Limb (tissue), 2 donors: ENCODE data around the gene FRMPD1.
"Not testable (repeated sequence)": the region's sequence is repeated elsewhere in the genome, so short reads cannot be mapped to it uniquely, and the experiment has no call there.

ENCODE experiments used
- DNase-seq, 2 donors: peaks; one replicate each; pipeline ENCODE4 v3.0.0-alpha.2; 2016; ENCODE audit errors: extremely low spot score in 2 of 2

FRMPD1 gene, protein sequence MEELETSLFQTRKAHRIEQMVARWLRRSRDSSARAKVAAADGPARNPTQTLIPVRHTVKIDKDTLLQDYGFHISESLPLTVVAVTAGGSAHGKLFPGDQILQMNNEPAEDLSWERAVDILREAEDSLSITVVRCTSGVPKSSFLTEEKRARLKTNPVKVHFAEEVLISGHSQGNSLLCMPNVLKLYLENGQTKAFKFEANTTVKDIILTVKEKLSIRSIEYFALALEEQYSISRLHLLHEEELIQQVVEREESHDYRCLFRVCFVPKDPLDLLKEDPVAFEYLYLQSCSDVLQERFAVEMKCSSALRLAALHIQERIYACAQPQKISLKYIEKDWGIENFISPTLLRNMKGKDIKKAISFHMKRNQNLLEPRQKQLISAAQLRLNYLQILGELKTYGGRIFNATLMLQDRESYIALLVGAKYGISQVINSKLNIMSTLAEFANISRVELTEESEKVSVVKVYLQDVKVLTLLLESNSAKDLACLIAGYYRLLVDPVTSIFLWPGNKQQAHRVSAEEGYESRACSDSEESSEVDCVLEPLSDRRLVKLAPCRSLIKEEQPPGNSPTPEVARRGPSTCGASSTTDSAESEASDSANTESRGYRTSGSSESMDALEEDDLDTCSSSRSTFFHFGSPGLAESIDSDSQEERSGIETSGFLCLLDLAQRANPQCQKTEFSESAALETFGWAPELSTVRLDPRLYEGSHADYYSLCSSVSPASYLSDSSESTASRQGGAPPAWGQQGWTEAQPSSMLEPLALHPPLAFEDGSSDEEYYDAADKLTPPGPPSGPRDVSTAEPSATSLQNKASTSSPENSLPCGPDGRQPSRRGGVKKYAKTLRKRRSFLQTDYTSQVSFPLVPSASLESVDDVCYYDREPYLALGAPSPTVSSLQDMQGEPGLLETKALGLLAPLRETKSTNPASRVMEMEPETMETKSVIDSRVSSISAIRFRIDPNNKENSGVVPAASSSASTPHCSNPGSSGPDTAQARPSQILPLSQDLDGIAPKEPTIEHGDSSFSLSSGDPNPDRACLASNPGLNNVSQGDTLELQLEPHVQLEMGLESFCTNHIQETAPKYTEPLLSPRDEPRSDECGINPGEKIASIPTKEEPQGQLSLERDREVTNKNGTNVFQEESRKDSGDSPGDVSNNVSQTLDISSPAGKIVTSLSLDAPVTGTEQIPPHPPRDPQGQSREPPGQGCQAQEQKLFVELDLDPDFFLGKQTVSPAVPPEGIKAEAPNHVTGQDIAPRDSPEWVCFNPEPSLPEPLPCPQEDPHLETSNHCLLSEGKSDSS (N-terminal part only)

DNA sequence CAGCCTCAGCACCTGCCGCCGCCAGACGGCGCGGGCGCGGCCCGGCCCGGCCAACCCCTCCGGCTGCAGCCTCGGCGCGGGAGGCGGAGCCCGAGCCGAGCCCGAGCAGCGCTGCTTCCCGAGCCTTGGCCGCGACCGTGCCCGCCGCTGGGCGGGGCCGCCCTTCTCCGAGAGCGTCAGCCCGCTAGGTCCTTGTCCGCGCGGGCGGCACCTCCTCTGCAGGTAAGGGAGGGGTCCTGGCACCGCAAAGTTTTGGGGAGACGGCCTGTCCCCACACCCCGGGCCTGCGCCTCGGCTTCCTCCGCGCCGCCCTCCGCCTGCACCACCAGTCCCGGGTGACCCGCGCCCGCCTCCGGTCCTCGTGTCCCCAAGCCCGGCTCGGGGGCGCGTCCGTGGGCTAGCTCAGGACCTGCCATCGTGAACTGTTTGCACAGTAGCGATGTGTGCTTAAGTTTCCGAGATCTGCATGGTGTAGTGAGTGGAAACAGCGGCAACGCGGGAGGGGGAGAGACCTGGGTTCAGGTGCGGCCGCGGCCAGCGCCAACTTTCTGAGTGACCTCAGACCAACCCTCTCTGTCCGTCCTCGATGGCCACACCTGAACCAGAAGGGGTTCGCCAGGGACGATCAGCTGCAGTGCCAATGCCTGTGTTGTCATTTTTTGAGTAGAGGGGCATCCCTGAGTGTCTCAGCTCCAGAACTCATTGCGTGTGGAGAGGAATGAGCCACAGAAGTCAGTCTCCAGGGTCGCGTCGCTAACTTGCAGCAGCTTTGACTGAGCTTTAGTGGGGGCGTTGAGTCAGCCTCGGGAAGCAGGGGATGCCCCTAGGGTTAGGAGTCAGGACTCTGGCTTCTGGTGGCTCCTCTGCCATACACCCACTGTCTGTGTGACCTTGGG, at the start of gene FRMPD1:
TSS of gene FRMPD1 (plus strand) at position 82 of the 896 bp plus-strand sequence. CDS start 41,688 bp downstream, outside the sequence.
- DNase-seq: peak in 1 of 2 donors; percentile 82

DNA sequence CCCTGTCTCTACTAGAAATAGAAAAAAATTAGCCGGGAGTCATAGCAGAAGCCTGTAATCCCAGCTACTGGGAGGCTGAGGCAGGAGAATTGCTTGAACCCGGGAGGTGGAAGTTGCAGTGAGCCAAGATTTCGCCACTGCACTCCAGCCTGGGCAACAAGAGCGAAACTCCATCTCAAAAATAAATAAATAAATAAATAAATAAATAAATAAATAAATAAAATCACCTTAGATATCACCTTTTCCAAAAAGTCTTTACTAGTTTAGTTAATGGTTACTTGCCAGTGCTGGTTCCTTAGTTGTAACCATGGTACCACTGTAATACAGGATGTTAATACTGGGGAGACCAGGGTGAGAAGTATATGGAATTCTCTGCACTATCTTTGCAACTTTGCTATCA, 48.7 kb upstream of the FRMPD1 start:
- not testable (repeated sequence) for DNase-seq

DNA sequence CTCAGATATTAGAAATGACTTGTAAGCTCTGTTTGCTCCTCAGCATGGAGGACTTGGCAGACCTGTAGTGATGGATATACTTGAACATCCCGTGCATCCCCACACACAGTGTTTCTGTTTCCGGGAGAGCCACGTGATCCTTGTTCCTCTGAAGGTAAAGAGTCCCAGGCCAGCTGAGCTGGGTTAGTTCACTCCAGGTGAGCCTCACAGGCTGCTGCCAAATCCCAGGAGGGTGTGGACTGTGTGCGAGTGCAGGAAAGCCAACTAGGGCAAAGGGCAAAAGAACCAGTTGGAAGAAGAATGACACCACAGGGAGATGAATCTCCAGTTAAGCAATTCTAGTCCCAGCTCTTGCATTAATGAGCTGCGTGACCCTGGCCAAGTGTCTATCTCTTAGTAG, 47.9 kb upstream of the FRMPD1 start:
- no peak for DNase-seq

DNA sequence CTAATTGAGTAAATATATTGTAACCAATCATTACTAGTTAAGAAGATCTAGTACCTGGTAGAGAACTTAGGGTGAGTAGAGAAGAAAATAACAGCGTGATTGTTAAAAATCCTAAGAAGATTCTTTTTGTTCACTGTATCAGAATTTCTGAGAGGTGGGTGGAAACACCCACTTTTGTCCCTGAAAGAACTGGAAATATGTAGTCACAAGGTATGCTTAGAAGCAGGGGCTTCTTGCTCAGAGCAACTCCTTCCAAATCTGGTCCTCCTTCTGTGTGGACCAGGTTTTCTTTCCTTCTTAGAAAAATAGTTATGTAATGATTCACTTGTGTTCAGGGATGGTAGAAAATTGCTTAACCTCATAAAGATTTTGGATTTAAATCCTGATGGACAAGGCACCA, 46.5 kb upstream of the FRMPD1 start:
- DNase-seq: no peak

DNA sequence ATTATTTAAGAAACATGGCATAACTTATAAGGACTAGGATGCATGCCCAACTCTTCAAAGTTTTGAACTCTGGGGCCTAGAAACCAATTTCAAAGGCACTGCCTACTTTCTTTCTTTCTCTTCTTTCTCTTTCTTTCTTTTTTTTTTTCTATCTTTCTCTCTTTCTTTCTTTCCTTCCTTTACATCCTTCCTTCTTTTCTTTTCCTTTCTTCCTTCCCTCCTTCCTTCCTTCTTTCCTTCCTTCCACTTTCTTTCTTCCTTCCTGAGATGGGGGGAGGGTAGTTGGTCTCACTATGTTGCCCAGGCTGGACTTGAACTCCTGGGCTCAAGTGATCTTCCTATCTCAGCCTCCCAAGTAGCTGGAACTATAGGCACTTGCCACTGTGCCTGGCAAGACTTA, 42.5 kb upstream of the FRMPD1 start:
- no peak for DNase-seq

DNA sequence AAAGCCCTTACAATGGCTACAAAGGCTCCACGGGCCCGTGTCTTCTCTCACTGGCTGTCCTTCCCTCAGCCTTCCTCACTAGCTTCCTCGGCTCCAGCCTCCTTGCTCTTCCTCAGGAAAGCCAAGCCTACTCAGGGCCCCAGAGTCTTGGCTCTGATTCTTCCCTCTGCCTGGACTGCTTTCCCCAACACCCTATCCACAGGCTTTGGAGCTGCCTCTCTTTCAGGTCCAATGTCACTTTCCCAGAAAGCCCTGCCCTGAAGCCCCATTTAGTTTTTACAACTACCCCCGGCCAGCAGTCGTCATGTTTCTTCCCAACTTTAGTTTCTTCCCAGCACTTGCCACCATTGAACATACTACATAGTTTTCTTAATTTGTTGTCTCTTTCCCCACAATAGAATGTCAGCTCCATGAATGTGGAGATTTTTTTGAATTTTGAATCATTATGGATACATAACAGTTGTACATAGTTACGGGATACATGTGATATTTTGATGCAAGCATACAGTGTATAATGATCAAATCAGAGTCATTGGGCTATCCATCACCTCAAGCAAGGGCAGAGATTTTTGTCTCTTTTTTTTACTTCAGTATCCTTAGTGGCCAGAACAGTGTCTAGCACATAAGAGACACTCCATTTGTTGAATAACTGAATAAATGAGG, 40.9 kb upstream of the FRMPD1 start:
- DNase-seq: no peak

DNA sequence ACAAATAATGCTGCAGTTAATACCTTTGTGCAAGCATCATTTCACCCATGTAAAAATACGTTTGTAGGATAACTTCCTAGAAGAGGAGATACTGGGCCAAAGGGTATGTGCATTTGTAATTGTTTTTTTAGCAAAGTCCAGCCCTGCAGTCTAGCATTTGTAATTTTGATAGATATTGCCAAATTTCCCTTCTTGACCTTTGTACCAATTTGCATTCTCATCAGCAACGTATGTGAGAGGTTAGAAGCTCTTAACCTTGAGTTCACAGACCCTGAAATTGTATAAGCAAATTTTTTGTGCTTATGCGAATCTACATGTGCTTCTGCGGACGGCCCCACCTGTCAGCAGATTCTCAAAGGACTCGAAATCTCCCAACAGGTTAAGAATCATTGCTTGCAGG, 39.7 kb upstream of the FRMPD1 start:
- DNase-seq: no peak

DNA sequence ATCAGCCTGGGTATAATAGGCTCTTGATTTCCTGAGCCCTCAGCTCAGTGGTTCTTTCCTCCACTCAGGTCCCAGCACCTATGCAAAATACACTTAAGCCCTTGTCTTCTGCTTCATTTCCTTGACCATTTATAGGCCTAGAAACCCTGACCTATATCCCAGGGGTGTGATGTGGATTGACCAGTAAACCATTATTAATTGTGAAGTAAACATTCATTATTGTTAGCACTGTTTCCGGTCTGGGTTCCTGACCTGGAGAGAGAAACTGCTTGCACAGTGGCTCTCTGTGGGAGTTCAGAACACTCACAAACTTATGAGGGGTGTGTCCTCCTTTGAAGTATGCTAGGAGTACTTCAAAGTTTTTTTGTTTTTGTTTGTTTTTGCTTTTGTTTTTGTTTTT, 38.8 kb upstream of the FRMPD1 start:
- DNase-seq: no peak

DNA sequence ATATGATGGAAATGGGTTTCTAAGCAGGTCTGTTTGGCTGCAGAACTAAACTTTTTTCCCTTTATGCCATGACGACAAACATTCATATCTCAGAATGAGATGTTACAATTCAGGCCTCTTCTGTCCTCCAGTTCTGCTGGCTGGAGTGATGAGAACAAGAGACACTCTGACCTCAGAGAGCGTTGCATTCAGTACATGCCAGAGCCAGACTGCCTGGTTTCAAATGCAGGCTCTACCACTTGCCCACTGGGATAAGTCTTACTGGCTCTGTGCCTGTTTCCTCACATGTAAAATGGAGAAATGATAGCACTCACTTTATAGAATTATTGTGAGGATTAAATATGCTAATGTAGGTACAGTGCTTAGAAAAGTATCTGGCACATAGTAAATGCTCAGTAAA, 33.6 kb upstream of the FRMPD1 start:
- no peak for DNase-seq

DNA sequence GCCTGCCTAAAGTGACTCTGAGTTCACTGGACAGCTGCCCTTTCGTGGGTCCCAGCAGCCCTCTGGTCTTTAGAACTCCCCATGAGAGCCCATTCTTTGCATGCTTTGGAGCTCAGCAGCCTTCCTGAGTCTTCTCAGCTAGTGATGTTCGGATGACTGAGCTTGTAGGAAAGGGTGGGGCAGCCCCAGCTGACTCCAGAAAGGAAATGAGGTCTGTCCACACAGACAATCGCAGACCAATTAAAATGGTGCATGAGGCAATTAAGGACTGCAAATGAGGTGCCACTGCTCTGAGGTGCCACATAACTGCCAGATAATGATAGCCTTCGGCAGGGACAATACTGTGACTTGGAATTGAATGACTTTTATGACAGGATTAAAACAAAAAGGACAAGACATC, 32.9 kb upstream of the FRMPD1 start:
- no peak for DNase-seq

DNA sequence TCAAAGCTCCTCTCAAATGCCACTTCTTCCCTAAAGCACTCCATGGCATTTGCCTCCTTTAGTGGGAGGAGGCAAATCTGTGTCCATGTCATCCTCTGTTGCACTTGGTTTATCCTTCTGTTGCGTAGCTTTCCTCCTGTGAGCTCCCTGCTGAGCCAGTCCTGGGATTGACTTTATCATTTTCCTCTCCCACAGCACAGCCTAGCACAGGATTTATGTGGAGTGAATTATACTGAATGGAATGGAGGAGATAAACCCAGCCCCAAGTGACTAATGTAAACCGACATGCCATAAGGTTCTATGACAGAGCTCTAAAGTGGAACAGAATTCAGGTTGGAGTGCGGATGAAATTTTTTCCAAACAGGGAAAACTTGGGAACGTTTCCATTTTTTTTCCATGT, 31.9 kb upstream of the FRMPD1 start:
- DNase-seq: no peak

DNA sequence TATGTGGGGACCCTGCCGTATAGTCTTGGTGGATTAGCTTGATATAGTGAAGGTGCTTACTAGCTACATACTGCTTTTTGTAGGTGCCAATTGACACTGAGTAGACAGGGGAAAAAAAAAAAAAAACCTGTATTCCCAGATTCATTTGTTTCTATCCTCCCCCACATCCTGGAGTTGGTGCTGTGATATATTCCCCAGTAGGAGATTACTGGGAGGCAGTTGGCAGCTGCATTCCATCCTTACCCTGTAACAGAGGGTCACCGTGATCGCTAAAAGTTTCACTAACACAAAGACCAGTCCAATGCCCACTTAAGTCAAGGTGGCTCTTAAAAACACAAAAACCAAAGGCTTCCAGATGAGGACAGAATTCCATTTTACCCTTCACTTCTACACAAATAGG, 30.9 kb upstream of the FRMPD1 start:
- DNase-seq: no peak

DNA sequence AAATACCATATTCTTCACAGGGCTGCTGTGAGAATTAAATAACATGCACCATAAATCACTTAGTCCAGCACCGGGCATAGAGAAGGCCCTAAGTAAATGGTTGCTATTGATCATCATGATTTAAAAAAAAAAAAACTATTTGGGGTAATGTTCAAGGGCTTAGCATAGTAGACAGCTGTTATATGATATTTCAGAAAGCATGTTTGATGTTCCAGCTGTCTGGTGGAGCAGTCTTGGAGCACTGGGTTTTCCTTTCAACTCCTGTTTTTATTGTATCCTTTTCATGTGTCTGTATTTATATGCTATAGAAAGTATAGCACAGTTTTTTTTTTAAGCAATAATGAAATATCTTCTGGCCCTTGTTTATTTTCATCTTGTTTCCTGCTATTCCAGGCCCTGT, 30.4 kb upstream of the FRMPD1 start:
- no peak for DNase-seq

DNA sequence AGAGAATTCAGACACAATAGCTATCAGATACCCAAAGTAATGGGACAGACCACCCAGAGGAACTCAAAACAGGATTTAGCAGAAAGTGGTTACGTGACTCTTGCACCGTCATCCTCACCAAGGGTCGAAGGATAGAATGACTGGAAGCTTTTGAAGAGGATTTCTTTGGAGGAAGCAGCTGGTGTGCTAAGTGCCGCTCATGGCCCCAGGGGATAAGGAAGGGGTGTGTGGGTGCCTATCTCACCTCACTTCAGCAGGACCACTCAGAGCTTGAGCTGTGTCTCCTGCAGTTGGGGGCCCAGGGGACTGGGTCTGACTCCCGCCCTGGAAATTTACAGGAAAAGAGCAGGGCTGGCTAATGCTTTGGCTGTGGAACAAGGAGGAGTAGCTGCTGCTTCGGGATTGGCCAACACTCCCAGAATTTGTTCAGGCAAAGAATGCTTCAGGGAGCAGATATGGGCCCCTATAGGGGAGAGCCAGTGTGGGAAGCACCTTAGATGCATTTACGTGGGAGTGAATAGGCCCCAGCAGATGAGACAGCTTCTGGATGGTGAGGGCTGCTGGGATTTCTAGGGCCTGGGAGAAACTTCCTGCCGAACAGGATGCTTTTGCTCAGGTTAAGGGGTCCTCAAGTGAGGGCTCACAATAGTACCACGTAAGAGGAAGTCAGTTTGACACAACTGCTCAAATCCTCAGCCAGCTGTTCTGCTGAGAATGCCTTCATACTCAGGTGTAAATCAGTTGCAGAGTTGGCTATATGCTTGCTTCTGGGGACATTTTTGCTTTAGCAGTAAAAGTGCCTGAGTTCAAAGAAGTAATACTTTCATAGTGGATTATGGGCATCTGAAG, 29.3 kb upstream of the FRMPD1 start:
- DNase-seq: no peak

DNA sequence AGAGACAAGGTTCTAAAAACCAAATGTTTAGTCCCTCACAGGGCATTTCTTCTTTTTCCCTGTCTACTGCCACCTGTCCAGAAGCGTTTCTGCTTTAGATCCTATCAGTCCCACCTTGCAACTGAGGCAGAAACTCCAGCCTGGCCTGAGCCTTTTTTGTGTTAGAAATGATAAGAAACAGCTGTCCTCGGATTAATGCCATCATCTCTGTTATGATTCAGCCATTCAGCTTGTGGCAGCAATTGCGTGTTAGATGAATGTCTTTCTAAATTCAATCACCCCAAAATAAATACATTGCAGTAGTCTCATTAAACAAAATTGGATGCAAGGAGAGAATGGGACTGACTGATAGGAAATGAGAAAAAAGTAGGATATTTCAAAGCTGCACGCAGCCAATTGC, 28.3 kb upstream of the FRMPD1 start:
- DNase-seq: no peak

DNA sequence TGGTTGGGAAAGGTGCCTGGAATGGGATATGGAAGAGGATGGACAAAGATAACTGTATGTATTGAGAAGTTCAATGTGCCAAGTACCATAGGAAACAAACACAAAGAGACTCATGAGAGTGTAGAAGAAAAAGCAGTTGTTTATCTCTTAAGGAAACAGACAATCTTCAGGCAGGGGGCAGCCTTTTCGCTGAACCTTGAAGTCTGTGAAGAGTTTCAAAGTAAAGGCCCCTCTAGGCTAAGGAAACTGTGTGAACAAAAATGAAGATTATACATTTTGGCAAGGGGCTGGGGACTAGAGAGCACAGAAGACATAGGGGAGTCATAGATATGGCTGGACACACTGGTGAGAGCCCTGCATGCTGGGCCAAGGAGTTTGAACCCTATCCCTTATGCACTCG, 27.5 kb upstream of the FRMPD1 start:
- DNase-seq: no peak

DNA sequence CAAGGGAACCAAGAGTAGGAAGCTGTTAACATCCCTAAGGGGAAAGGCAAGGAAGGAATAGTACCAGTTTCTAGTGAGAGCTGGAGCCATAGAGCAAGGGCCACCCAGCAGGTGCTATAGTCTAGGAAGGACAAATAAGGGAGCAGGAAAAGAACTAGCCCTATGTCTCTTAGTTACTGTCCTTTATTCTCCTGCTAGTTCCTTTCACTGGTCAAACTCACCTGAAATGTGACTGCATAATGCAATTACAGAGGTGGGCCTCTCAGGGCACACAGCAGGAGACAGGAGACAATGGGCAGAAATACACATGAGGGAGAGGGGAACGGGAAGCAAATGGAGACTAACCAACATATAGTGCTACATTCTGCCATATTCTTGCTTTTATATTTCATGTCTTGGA, 26.7 kb upstream of the FRMPD1 start:
- DNase-seq: no peak

DNA sequence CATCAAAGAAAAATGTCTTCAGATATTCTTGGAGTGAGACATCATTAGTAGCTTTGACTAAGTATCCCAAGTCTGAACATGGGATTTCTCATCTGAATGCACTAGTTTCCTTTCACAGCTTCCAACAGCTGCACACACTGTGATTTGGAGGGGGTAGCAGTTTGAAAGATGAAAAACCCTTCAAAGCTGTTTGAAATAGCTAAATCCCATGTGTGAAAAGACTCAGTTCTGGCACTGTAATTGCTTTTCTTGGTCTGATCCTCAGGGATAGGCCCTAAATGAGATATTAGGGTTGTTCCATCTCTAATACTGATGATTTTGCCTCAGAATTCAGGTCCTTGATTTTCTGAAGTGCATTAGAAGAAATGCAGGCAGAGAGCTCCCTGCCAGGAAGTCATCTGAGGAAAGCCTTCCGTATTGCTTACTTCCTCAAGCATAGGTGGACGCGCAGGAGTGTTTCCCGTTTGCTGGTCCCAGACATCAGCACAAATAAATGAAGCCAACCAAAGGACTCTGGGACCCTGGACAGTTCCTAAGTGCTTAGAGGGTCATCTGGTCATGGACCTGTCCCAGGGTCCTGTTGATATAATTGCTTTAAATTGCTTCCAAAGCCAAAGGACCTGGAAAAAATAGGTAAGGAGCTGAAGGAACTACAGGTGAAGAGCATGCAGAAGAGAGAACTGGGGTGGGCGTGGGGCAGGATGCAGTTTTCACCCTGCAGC, 25.6 kb upstream of the FRMPD1 start:
- no peak for DNase-seq

DNA sequence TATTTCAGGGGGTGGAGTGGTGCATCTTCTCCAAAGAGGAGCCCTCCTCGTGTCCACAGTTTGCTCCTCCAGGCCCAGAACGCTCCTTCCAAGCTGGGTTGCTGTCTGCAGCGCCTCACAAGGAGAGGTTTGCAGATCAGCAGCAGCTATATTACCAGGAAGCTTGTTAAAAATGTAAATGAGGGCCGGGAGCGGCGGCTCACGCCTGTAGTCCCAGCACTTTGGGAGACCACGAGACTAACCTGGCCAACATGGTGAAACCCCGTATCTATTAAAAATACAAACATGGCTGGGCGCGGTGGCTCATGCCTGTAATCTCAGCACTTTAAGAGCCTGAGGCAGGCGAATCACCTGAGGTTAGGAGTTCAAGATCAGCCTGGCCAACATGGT, 25.0 kb upstream of the FRMPD1 start:
- DNase-seq: no peak
